Activated naive CD8-positive, alpha-beta T cell treated with anti-CD3 and anti-CD28 coated beads, Interleukin-2, amount 50 U/mL, for 16 hours (primary cell): ENCODE measurements around the gene ZNF782.
"Not testable (repeated sequence)": the region's sequence is repeated elsewhere in the genome, so short reads cannot be mapped to it uniquely, and the experiment has no call there.

Experiments used
- DNase-seq: peaks from one replicate; pipeline ENCODE4 v3.0.0-alpha.2; 2020; ENCODE audit warnings: low read depth, low spot score

Gene ZNF782

GRCh38 chr9:96853781-96854650 is at the start of gene ZNF782:
ZNF782 (minus strand) TSS chr9:96854514; CDS start chr9:96851961, 2,553 bp downstream.
- DNase-seq: peak; percentile 58

- not testable (repeated sequence) for DNase-seq
Observed at GRCh38 chr9:96900010-96900409, 45.7 kb upstream of the ZNF782 start.

- no peak for DNase-seq
Observed at GRCh38 chr9:96892131-96892530, 37.8 kb upstream of the ZNF782 start.

- DNase-seq: no peak
Observed at GRCh38 chr9:96888591-96888990, 34.3 kb upstream of the ZNF782 start.

GRCh38 chr9:96885424-96885823 is 31.1 kb upstream of the ZNF782 start:
- DNase-seq: no peak

DNA sequence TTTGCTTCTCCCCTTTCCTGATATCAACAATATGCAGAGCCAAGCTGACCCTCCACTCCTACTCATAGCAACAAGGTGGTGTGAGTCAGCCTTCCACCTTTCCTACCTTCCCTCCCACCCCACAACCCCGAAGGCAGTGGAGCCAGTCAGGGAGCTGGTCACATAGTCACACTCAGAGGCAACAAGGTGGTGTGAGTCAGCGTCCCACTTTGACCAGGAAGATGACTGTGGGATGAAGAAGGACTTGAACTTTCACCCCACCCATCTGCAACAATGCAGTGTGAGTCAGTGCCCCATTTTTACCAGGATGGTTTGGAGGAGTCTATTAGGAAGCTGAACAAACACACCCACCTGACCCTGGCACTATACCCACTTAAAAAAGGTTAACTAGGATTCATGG is 30.1 kb upstream of the ZNF782 start:
- no peak for DNase-seq

- DNase-seq: no peak
Observed at GRCh38 chr9:96883922-96884321, 29.6 kb upstream of the ZNF782 start.

GRCh38 chr9:96877269-96877668 is 23.0 kb upstream of the ZNF782 start:
- DNase-seq: no peak

- DNase-seq: no peak
Observed at GRCh38 chr9:96875461-96876142, 21.3 kb upstream of the ZNF782 start.

DNA sequence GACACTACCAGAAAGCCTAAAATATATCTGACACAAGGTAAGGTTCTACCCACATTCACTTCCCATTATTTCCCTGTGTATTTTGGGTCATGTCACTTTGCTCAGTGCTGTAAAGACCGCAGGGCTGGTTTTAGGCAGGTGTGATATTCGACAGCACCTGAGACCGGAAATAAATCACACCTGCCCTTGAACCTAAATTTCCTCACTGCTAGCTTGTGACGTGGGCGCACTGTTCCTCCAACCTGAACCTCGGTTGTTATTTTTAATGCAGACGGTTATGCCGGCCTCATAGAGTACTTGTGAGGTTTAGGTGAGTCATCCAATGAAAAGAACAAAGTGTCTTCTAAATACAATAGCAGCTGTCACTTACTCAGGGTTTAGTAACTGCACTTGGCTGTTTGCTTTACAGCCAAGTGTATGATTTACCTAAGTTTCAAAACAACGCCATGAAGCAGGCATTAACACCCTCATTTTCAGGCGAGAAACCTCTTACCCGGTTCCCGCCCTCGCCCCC is 20.7 kb upstream of the ZNF782 start:
- DNase-seq: no peak

GRCh38 chr9:96874201-96874785 is 20.0 kb upstream of the ZNF782 start:
- no peak for DNase-seq

GRCh38 chr9:96871176-96871575 is 16.9 kb upstream of the ZNF782 start:
- no peak for DNase-seq

GRCh38 chr9:96868709-96869108 is 14.4 kb upstream of the ZNF782 start:
- DNase-seq: no peak

GRCh38 chr9:96867079-96867804 is 12.9 kb upstream of the ZNF782 start:
- no peak for DNase-seq

GRCh38 chr9:96865240-96865639 is 10.9 kb upstream of the ZNF782 start:
- not testable (repeated sequence) for DNase-seq

GRCh38 chr9:96859461-96860198 is 5.3 kb upstream of the ZNF782 start:
- DNase-seq: no peak

- DNase-seq: no peak
Observed at GRCh38 chr9:96858670-96859069, 4.4 kb upstream of the ZNF782 start.

DNA sequence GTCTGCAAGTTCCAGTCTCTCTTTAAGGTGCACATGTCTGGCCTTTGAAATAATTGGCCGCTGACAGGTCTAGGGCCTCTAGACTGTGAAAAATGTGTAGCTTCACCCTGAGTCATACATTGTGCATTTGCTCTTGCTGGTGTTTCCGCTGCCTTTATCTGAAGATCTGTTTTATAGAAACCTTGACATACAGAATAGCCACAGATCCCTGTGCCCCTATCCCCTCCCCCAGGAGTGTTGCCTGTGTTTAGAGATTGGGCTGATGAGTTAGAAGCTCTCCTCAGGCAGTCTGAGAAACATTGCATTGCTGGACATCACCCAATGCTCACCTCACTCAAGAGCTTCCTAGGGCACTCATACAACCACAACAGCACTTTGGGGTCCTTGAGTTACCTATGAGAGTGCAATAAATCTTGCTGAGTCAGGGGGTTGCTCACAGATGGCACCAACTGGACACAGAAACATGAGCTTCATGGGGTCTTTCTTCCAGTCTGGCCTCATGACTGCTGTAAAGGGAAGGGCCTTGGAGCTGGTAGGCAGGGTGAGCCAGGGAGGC is 3.8 kb upstream of the ZNF782 start:
- no peak for DNase-seq

GRCh38 chr9:96856363-96857286 is 2.3 kb upstream of the ZNF782 start:
- DNase-seq: peak; percentile 42
